ENCODE data around the gene IFNLR1. TPM values are rescaled to one million over a fixed set of nuclear protein-coding genes. Genes with fewer than 3 reads are reported as not detected.

IFNLR1 gene
- total and polyA plus RNA-seq, 2 donors (not counting 3 experiments of a cell fraction or from before 2014, with no cell fraction given), result 0.01 TPM; not detected in 1

GRCh38 chr1:24206516-24207394 lies 19.7 kb upstream of the IFNLR1 start:
- H3K4me2 ChIP-seq (ENCODE audit: insufficient read depth, low read length), result no peak overlapping the region
- ChIA-PET CTCF (no interaction called here), POLR2A (no interaction called here)
- H3K9me3 ChIP-seq (replicated peaks; ENCODE audit: control insufficient read depth, insufficient read depth, low read length), result no peaks in the 10 kb centered on the region
- no peaks in the 10 kb centered on the region for H4K20me1 ChIP-seq (replicated peaks; ENCODE audit: control insufficient read depth, extremely low read depth, insufficient read depth, low read length)
- no peak overlapping the region for H3K4me3 ChIP-seq (replicated peaks in 1 of 3; ENCODE audit: insufficient read depth in 1 of 3, low read depth in 1 of 3, low read length in 3 of 3)
- no peak overlapping the region for H2AFZ ChIP-seq (ENCODE audit: low read depth, low read length)
- dilution Hi-C loops (cut with MboI; ENCODE audit: extremely low pct_ligation_motif_present, low sequenced_read_pairs), result no loop called here
- DNase-seq (ENCODE audit: low read depth, low spot score) (no peak), FAIRE-seq (no peak)
- BruUV-seq (replicated peaks), result no TSS peak
- H3K4me1 ChIP-seq (ENCODE audit: control insufficient read depth, extremely low read depth, insufficient read depth, low read length), result no peaks in the 10 kb centered on the region
- no peaks in the 10 kb centered on the region for H3K9me1 ChIP-seq (replicated peaks; ENCODE audit: control insufficient read depth, extremely low read depth, insufficient read depth, low read length)
- intact Hi-C loops (cut with micrococcal nuclease), result no loop called here
- H3K9ac ChIP-seq (replicated peaks; ENCODE audit: extremely low read depth, insufficient read depth, low read length), result no peak overlapping the region
- no peaks in the 10 kb centered on the region for H3K36me3 ChIP-seq (ENCODE audit: control insufficient read depth in 2 of 2, extremely low read depth in 1 of 2, insufficient read depth in 2 of 2, low read length in 2 of 2)
- no peaks in the 10 kb centered on the region for H3K27me3 ChIP-seq (ENCODE audit: control insufficient read depth in 2 of 2, insufficient read depth in 2 of 2, low read length in 2 of 2)
- H3K79me2 ChIP-seq (ENCODE audit: control insufficient read depth, insufficient read depth, low read length), result no peaks in the 10 kb centered on the region
- no peak overlapping the region for H3K27ac ChIP-seq (ENCODE audit: insufficient read depth, low read depth, low read length)
- TF ChIP-seq FOS (IDR thresholded peaks at IDR 0.05; ENCODE audit: borderline replicate concordance, insufficient read depth, low read length) (no peak), POLR2A (IDR thresholded peaks at IDR 0.05; ENCODE audit: low read depth, low read length) (no peak), GATA2 (IDR thresholded peaks at IDR 0.05; ENCODE audit: insufficient read depth, insufficient read length, low read depth, low read length) (no peak), MYC (IDR thresholded peaks at IDR 0.05; ENCODE audit: low read depth, low read length) (no peak), CTCF (IDR thresholded peaks at IDR 0.05; ENCODE audit: extremely low read depth in 1 of 2, insufficient read depth in 1 of 2, low read depth in 1 of 2, low read length in 2 of 2) (no peak), MAX (IDR thresholded peaks at IDR 0.05; ENCODE audit: insufficient read depth, insufficient read length) (no peak), JUN (IDR thresholded peaks at IDR 0.05; ENCODE audit: borderline replicate concordance, insufficient read depth, insufficient read length, low read depth) (no peak), POLR2AphosphoS5 (IDR thresholded peaks at IDR 0.05; ENCODE audit: insufficient read depth, low read depth, low read length) (no peak), EZH2 (IDR thresholded peaks at IDR 0.05; ENCODE audit: borderline replicate concordance, low read depth, low read length, severe bottlenecking) (no peak)

Measured in endothelial cell of umbilical vein (primary cell).